CD4-positive, alpha-beta memory T cell (primary cell): ENCODE data around the gene ZNF750. TPM values are rescaled to one million over a fixed set of nuclear protein-coding genes. Genes with fewer than 3 reads are reported as not detected.

Source experiments
- CTCF ChIA-PET: fragments of 350-600 bp; sonication (Branson Sonifier 250); formaldehyde crosslinking; loops from one replicate; lab custom pipeline; 2021; ENCODE audit warnings: inconsistent platforms; ENCODE audit not compliant: partially characterized antibody; lab: Charles Lee
- POLR2A ChIA-PET: fragments of 350-600 bp; sonication (Branson Sonifier 250); formaldehyde crosslinking; loops from one replicate; lab custom pipeline; 2021; ENCODE audit not compliant: partially characterized antibody; lab: Charles Lee
- DNase-seq, 5 donors: peaks; one replicate each; pipeline versions ENCODE4 v3.0.0 to v3.0.0-alpha.2; 2020 to 2022; ENCODE audit warnings: mixed read lengths in 1 of 5
- H3K27ac ChIP-seq: one replicate; pipeline ENCODE4 v1.7.0; 2013; ENCODE audit warnings: low read depth, low read length
- H3K27me3 ChIP-seq: 2 replicates; pipeline ENCODE4 v1.7.0; 2013; ENCODE audit warnings: mild to moderate bottlenecking, low read length, moderate library complexity; ENCODE audit not compliant: insufficient read depth
- H3K36me3 ChIP-seq: 2 replicates; pipeline ENCODE4 v1.7.0; 2013; ENCODE audit warnings: mild to moderate bottlenecking, low read length, moderate library complexity; ENCODE audit not compliant: insufficient read depth
- H3K4me1 ChIP-seq: 2 replicates; pipeline ENCODE4 v1.7.0; 2013; ENCODE audit warnings: mild to moderate bottlenecking, low read length, moderate library complexity; ENCODE audit not compliant: insufficient read depth
- H3K4me3 ChIP-seq, 2 donors: one replicate each; pipeline ENCODE4 v1.7.0; 2013; ENCODE audit warnings: low read length in 2 of 2, mild to moderate bottlenecking in 1 of 2
- H3K9me3 ChIP-seq, 2 donors: one replicate each; pipeline ENCODE4 v1.7.0; 2013; ENCODE audit warnings: low read length in 2 of 2, control low read depth in 1 of 2; ENCODE audit not compliant: control insufficient read depth in 1 of 2
- H3K27ac Mint-ChIP-seq, 7 donors: one replicate each; pipeline ENCODE4 v1.8.0; 2020 to 2021; ENCODE audit warnings: mixed read lengths in 7 of 7, mild to moderate bottlenecking in 6 of 7, inconsistent platforms in 3 of 7, moderate library complexity in 3 of 7
- H3K27me3 Mint-ChIP-seq, 2 donors: one replicate each; pipeline ENCODE4 v1.8.0; 2020 to 2021; ENCODE audit warnings: mixed read lengths in 2 of 2
- H3K36me3 Mint-ChIP-seq, 2 donors: one replicate each; pipeline ENCODE4 v1.8.0; 2020 to 2021; ENCODE audit warnings: mixed read lengths in 2 of 2, inconsistent platforms in 1 of 2, mild to moderate bottlenecking in 1 of 2
- H3K4me1 Mint-ChIP-seq, 4 donors: one replicate each; pipeline ENCODE4 v1.8.0; 2020 to 2021; ENCODE audit warnings: mixed read lengths in 4 of 4, mild to moderate bottlenecking in 1 of 4
- H3K4me3 Mint-ChIP-seq, 8 donors: one replicate each; pipeline ENCODE4 v1.8.0; 2020 to 2021; ENCODE audit warnings: mixed read lengths in 8 of 8, mild to moderate bottlenecking in 7 of 8, moderate library complexity in 6 of 8, inconsistent platforms in 3 of 8
- H3K9me3 Mint-ChIP-seq, 8 donors: one replicate each; pipeline ENCODE4 v1.8.0; 2020 to 2021; ENCODE audit warnings: mixed read lengths in 8 of 8, mild to moderate bottlenecking in 5 of 8, inconsistent platforms in 3 of 8, moderate library complexity in 1 of 8
- intact Hi-C: fragments of 100-400 bp; cut with micrococcal nuclease; formaldehyde crosslinking; loops from one replicate; pipeline ENCODE4 v1.15.1; 2023
- polyA plus RNA-seq, 2 donors: library from polyadenylated mRNA; unstranded; fragments of 300-500 nt; fragmentation: Illumina TruSeq; gene quantifications; one replicate each; pipeline ENCODE4 v1.2.3, GENCODE V29; 2021
- total RNA-seq, 2 experiments: library from RNA; stranded (reverse); gene quantifications; one replicate each; pipeline ENCODE4 v1.2.3, GENCODE V29; 2021

ZNF750 gene
- total and polyA plus RNA-seq, 4 experiments from 2014 or later = not detected

DNA sequence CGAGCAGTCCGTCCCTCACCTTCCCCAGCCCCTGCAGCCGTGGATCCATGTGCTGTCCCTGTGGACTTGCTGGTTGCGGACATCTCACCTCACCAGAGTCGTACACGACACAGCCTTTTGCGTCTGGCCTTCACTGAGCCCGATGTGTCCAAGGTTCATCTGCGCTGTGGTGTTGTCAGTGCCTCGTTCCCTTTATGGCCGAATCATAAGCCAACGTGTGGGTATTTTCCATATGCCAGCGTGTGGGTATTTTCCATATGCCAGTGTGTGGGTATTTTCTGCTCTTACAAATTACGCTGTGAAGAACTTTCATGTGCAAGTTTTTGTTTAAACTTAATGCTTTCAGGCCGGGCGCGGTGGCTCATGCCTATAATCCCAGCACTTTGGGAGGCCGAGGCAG, 56.3 kb downstream of the ZNF750 start:
- H3K27ac Mint-ChIP-seq = no peak overlapping the region

DNA sequence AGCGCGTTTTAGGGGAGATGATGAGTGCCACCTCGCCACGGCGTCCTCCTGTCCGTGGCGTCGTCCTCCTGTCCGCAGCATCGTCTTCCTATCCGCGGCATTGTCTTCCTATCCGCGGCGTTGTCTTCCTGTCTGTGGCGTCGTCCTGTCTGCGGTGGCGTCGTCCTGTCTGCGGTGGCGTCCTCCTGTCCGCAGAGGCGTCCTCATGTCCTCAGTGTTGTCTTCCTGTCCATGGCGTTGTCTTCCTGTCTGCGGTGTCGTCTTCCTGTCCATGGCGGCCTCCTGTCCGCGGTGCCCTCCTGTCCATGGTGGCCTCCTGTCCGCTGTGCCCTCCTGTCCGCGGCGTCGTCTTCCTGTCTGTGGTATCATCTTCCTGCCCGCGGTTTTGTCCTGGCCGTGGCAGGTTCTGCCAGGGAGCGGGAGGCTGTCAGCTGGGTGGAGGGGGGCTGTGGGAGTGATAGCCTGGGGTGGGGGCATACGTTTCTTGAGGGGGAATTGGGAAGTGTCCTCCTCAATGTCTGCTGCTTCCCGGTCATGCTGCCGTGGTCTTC, 57.1 kb downstream of the ZNF750 start:
- intact Hi-C loops = loop anchor here (1.0 kb wide), 3 partner anchors 82 to 135 kb away; no protein-coding TSS in a partner anchor
- H3K4me3 Mint-ChIP-seq = peak overlapping the region in 1 of 8 donors; percentile 34
- no peak for DNase-seq

More for the DNA sequence above, 56.3 kb downstream of the ZNF750 start:
- Mint-ChIP-seq H3K36me3 (peaks cover 8 to 21% of the 10 kb centered on the region in 2 donors), H3K27me3 (no peaks in the 10 kb centered on the region), H3K4me3 (no peak overlapping the region), H3K9me3 (no peaks in the 10 kb centered on the region), H3K4me1 (peaks cover 5 to 16% (median 11%) of the 10 kb centered on the region in 4 donors)
- ChIA-PET POLR2A (no interaction called here), CTCF (no interaction called here)
- intact Hi-C loops = no loop called here
- Histone ChIP-seq H3K36me3 (peaks cover 14% of the 10 kb centered on the region), H3K27me3 (no peaks in the 10 kb centered on the region), H3K27ac (no peak overlapping the region), H3K9me3 (no peaks in the 10 kb centered on the region), H3K4me1 (peaks cover 5% of the 10 kb centered on the region), H3K4me3 (no peak overlapping the region)
- no peak for DNase-seq

GRCh38 chr17:82781894-82782274, 57.9 kb downstream of the ZNF750 start:
- ChIA-PET POLR2A (interaction anchor here (0.6 to 1.6 kb wide), 2 partner anchors 82 to 135 kb away, joined by 3 to 5 read pairs; no protein-coding TSS in a partner anchor), CTCF (interaction anchor here (0.7 to 2.6 kb wide), 24 partner anchors 9 to 422 kb away, joined by 3 to 20 read pairs (median 5); no protein-coding TSS in a partner anchor)
- no peak overlapping the region for H3K4me3 ChIP-seq
- intact Hi-C loops = loop anchor here (1.0 kb wide), 3 partner anchors 82 to 135 kb away; no protein-coding TSS in a partner anchor
- peaks cover 5 to 16% (median 11%) of the 10 kb centered on the region in 4 donors for H3K4me1 Mint-ChIP-seq
- H3K27me3 Mint-ChIP-seq = no peaks in the 10 kb centered on the region
- peak overlapping the region in 4 of 7 donors; percentile 63 to 72 (median 70) for H3K27ac Mint-ChIP-seq
- H3K36me3 ChIP-seq = peaks cover 14% of the 10 kb centered on the region
- H3K9me3 ChIP-seq = no peaks in the 10 kb centered on the region
- H3K27me3 ChIP-seq = no peaks in the 10 kb centered on the region
- H3K36me3 Mint-ChIP-seq = peaks cover 10 to 28% of the 10 kb centered on the region in 2 donors
- H3K4me1 ChIP-seq = peaks cover 5% of the 10 kb centered on the region
- peaks cover 0 to 1% (median 0%) of the 10 kb centered on the region in 8 donors for H3K9me3 Mint-ChIP-seq
- no peak overlapping the region for H3K27ac ChIP-seq
- no peak overlapping the region for H3K4me3 Mint-ChIP-seq
- DNase-seq = peak; percentile 79 to 85 (median 82)

More for the DNA sequence above, 57.1 kb downstream of the ZNF750 start:
- Histone ChIP-seq H3K4me1 (peaks cover 5% of the 10 kb centered on the region), H3K36me3 (peaks cover 14% of the 10 kb centered on the region), H3K27ac (no peak overlapping the region), H3K4me3 (no peak overlapping the region), H3K27me3 (no peaks in the 10 kb centered on the region), H3K9me3 (no peaks in the 10 kb centered on the region)
- H3K4me1 Mint-ChIP-seq = peaks cover 5 to 16% (median 11%) of the 10 kb centered on the region in 4 donors
- peaks cover 8 to 21% of the 10 kb centered on the region in 2 donors for H3K36me3 Mint-ChIP-seq
- CTCF ChIA-PET = interaction anchor here (1.3 to 2.6 kb wide), 2 partner anchors 81 to 135 kb away, joined by 11 to 15 read pairs; no protein-coding TSS in a partner anchor
- no peaks in the 10 kb centered on the region for H3K9me3 Mint-ChIP-seq
- peak overlapping the region in 1 of 7 donors; percentile 43 for H3K27ac Mint-ChIP-seq
- POLR2A ChIA-PET = no interaction called here
- no peaks in the 10 kb centered on the region for H3K27me3 Mint-ChIP-seq

DNA sequence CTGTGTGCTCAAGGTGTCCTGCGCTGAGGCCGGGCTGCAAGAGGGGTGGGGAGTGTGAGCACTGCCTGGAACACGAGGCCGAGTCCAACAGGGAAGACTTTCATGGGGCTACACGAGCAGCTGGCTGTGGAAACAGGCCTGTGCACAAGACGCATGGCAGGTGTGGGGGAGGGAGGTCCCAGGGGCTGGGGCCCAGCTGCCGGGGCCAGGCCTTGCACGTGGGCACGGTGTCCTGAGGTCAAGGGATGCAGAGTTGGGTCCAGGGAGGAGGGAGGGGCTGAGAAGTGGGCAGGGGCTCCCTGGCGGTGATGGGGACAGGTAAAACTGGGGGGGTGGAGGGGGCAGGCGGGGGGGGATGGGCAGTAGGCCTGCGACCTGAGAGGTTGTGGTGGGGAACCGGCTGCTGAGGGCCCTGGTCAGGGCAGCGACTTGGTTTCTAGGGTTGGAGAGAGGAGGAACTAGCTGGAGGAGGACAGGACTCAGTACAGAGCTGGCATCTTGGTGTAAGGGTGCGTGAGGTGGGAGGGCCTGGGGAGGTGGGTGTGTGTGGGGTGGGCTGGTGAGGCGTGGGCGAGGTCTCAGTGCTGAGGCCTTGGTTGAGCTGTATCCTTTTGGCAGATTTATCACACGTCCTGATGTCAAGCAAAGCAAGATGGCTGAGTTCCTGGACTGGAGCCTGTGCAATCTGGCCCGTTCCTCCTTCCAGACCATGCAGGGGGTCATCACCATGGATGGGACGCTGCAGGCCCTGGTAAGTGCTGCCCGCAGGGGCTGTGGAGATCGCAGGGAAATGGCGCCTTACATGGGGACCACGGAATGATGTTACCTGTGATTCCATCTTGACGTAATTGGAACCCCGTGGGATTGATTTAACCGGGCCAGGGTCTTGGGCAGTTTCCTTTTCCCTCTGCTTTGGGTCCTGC, 58.6 kb downstream of the ZNF750 start:
- intact Hi-C loops = no loop called here
- H3K36me3 Mint-ChIP-seq = peaks cover 10 to 28% of the 10 kb centered on the region in 2 donors
- H3K4me1 ChIP-seq = peaks cover 5% of the 10 kb centered on the region
- no peaks in the 10 kb centered on the region for H3K27me3 Mint-ChIP-seq
- peaks cover 0 to 1% (median 0%) of the 10 kb centered on the region in 8 donors for H3K9me3 Mint-ChIP-seq
- no peak overlapping the region for H3K4me3 Mint-ChIP-seq
- H3K36me3 ChIP-seq = peaks cover 14% of the 10 kb centered on the region
- no peak overlapping the region for H3K27ac ChIP-seq
- H3K4me3 ChIP-seq = no peak overlapping the region
- no peaks in the 10 kb centered on the region for H3K9me3 ChIP-seq
- CTCF ChIA-PET = interaction anchor here (0.5 to 2.6 kb wide), 29 partner anchors 9 to 423 kb away, joined by 3 to 20 read pairs (median 4); no protein-coding TSS in a partner anchor
- peaks cover 5 to 16% (median 11%) of the 10 kb centered on the region in 4 donors for H3K4me1 Mint-ChIP-seq
- POLR2A ChIA-PET = interaction anchor here (0.6 to 1.6 kb wide), 2 partner anchors 83 to 134 kb away, joined by 3 to 5 read pairs; no protein-coding TSS in a partner anchor
- peak overlapping the region in 1 of 7 donors; percentile 71 for H3K27ac Mint-ChIP-seq
- no peaks in the 10 kb centered on the region for H3K27me3 ChIP-seq
- DNase-seq = no peak

DNA sequence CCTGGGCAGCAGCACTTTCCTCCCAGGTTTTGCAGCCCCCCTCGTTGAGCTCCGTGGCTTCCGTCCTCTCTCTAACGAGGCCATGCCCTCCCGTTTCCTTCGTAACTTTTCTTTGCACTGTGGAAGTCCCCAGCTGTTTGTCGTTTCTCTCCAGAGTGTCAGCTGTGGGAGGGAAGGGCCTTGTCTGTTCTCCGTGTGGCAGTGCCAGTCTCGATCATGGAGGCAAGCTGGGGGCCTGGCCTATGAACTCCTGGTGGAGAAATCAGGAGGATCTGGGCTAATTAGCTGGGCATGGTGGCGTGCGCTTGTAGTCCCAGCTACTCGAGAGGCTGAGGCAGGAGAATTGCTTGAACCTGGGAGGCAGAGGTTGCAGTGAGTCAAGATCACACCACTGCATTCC, 59.6 kb downstream of the ZNF750 start:
- H3K27me3 Mint-ChIP-seq = no peaks in the 10 kb centered on the region
- peak overlapping the region in 2 of 7 donors; percentile 6 to 36 for H3K27ac Mint-ChIP-seq
- H3K36me3 Mint-ChIP-seq = peaks cover 10 to 28% of the 10 kb centered on the region in 2 donors
- Histone ChIP-seq H3K4me3 (no peak overlapping the region), H3K27me3 (no peaks in the 10 kb centered on the region), H3K27ac (no peak overlapping the region), H3K36me3 (peaks cover 14% of the 10 kb centered on the region), H3K4me1 (peaks cover 8% of the 10 kb centered on the region), H3K9me3 (no peaks in the 10 kb centered on the region)
- DNase-seq = no peak
- peaks cover 7 to 20% (median 14%) of the 10 kb centered on the region in 4 donors for H3K4me1 Mint-ChIP-seq
- H3K4me3 Mint-ChIP-seq = no peak overlapping the region
- ChIA-PET CTCF (interaction anchor here (0.8 to 2.6 kb wide), 10 partner anchors 9 to 424 kb away, joined by 3 to 20 read pairs (median 5); no protein-coding TSS in a partner anchor), POLR2A (no interaction called here)
- H3K9me3 Mint-ChIP-seq = peaks cover 0 to 1% (median 0%) of the 10 kb centered on the region in 8 donors
- intact Hi-C loops = no loop called here

GRCh38 chr17:82779541-82779940, 60.3 kb downstream of the ZNF750 start:
- no peaks in the 10 kb centered on the region for H3K27me3 ChIP-seq
- peaks cover 10 to 26% (median 18%) of the 10 kb centered on the region in 4 donors for H3K4me1 Mint-ChIP-seq
- ChIA-PET POLR2A (no interaction called here), CTCF (interaction anchor here (0.7 to 1.1 kb wide), 2 partner anchors 10 to 207 kb away, joined by 3 read pairs; no protein-coding TSS in a partner anchor)
- H3K9me3 ChIP-seq = no peaks in the 10 kb centered on the region
- peaks cover 0 to 1% (median 0%) of the 10 kb centered on the region in 8 donors for H3K9me3 Mint-ChIP-seq
- H3K36me3 ChIP-seq = peaks cover 14% of the 10 kb centered on the region
- H3K36me3 Mint-ChIP-seq = peaks cover 10 to 27% of the 10 kb centered on the region in 2 donors
- intact Hi-C loops = loop anchor here (10.0 kb wide), 1 partner anchor 425 kb away; the partner anchor contains the start of gene TEX19
- no peak overlapping the region for H3K27ac ChIP-seq
- H3K4me3 Mint-ChIP-seq = no peak overlapping the region
- no peak for DNase-seq
- H3K27ac Mint-ChIP-seq = no peak overlapping the region
- no peak overlapping the region for H3K4me3 ChIP-seq
- peaks cover 14% of the 10 kb centered on the region for H3K4me1 ChIP-seq
- H3K27me3 Mint-ChIP-seq = no peaks in the 10 kb centered on the region
